Endodermal cell (in vitro differentiated cells): Measurements from ENCODE around the gene CEMP1. TPM values are rescaled to one million over a fixed set of nuclear protein-coding genes. Genes with fewer than 3 reads are reported as not detected.
A peak's percentile ranks its signal among the peaks of the same experiment; 100 is the strongest.

Source experiments
- DNase-seq: peaks from one replicate; pipeline ENCODE4 v3.0.0-alpha.2; 2017
- H3K27ac ChIP-seq: 2 replicates; pipeline ENCODE4 v1.5.1; 2013; ENCODE audit warnings: mild to moderate bottlenecking, low read depth, low read length, moderate library complexity
- H3K27me3 ChIP-seq: 2 replicates; pipeline ENCODE4 v1.6.1; 2013; ENCODE audit warnings: mild to moderate bottlenecking, low read length, moderate library complexity; ENCODE audit not compliant: insufficient read depth, control insufficient read depth, poor library complexity, severe bottlenecking
- H3K36me3 ChIP-seq: 2 replicates; pipeline ENCODE4 v1.7.0; 2013; ENCODE audit warnings: mild to moderate bottlenecking, low read length, moderate library complexity; ENCODE audit not compliant: control insufficient read depth, insufficient read depth
- H3K4me1 ChIP-seq: one replicate; pipeline ENCODE4 v1.7.0; 2013; ENCODE audit warnings: low read length; ENCODE audit not compliant: control insufficient read depth, insufficient read depth
- H3K4me3 ChIP-seq: 2 replicates; pipeline ENCODE4 v1.5.1; 2013; ENCODE audit warnings: mild to moderate bottlenecking, low read length, moderate library complexity
- H3K9ac ChIP-seq: 2 replicates; pipeline ENCODE4 v1.6.1; 2013; ENCODE audit warnings: mild to moderate bottlenecking, low read length, moderate library complexity; ENCODE audit not compliant: poor library complexity, severe bottlenecking; ENCODE audit errors: extremely low read depth
- H3K9me3 ChIP-seq: 2 replicates; pipeline ENCODE4 v1.6.1; 2013; ENCODE audit warnings: mild to moderate bottlenecking, low read length, moderate library complexity; ENCODE audit not compliant: control insufficient read depth
- H3K27ac Mint-ChIP-seq: 2 replicates; pipeline ENCODE4 v1.8.0; 2020; ENCODE audit warnings: mixed read lengths
- H3K27me3 Mint-ChIP-seq: 2 replicates; pipeline ENCODE4 v1.8.0; 2021; ENCODE audit warnings: mild to moderate bottlenecking, mixed read lengths; ENCODE audit not compliant: insufficient read depth
- H3K36me3 Mint-ChIP-seq: 2 replicates; pipeline ENCODE4 v1.8.0; 2020; ENCODE audit warnings: low read depth, mixed read lengths
- H3K4me1 Mint-ChIP-seq: 2 replicates; pipeline ENCODE4 v1.8.0; 2020; ENCODE audit warnings: mixed read lengths
- H3K4me3 Mint-ChIP-seq: 2 replicates; pipeline ENCODE4 v1.8.0; 2020; ENCODE audit warnings: mild to moderate bottlenecking, moderate library complexity, mixed read lengths
- H3K9me3 Mint-ChIP-seq: 2 replicates; pipeline ENCODE4 v1.8.0; 2020; ENCODE audit warnings: mild to moderate bottlenecking, mixed read lengths
- WGBS, 2 experiments: methylation state at CpG; one replicate each; pipeline versions ENCODE4 v1.1.5 to v1.1.7; 2013; ENCODE audit warnings: missing lambda C conversion rate in 2 of 2, mixed read lengths in 1 of 2; ENCODE audit not compliant: insufficient coverage in 1 of 2, insufficient read length in 1 of 2; 5-methylcytosine and 5-hydroxymethylcytosine counted together
- total RNA-seq, 2 donors: library from RNA; stranded (reverse); fragmentation: NEBNext Ultra II Directional in 1 of 2; extraction: Animal tissue kit (Norgen Biotek cat#: 25700) in 1 of 2; gene quantifications; 2 replicates in 1 of 2; 3 replicates in 1 of 2; pipeline ENCODE4 v1.2.1, GENCODE V29; 2021
- TF ChIP-seq, protein P1 (sequence below): fragments of 200-600 bp; sonication (generic); conservative IDR thresholded peaks from 2 replicates; pipeline ENCODE4 v1.5.0; 2021; ENCODE audit warnings: antibody characterized with exemption, mild to moderate bottlenecking

CEMP1 gene
- total RNA-seq, 2 donors from 2014 or later, result 0.24 TPM; not detected in 1

DNA sequence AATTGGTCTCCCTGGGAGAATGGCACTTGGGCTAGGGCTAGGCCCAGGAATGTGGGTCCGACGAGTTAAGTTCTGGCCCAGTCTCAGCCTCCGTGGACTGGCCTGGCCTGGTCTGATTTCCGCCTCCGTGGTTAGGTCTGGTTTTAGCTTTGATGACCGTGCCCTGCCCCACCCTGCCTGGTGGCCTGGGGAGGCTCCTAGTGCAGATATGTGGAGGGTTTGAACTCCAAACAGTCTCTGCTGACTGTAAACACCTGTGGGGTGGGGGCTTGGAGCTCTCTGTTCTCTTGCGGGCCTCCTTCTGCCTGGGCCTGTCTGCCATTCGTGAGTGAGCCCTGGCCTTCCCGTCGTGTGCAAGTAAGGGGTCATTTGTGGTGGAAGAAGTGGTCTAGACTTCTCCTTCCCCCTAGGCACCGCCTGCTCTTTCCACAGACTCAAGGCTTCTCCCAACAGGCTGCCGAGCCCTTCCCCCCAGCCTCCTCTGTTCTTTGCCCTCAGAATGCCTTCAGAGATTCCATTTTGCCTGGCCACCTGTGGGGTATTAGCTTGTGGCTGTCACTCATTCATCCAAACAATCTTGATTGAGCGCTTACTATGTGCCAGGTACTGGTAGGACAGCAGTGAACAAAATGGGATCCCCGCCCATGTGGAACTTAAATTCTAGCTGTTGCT lies 15.9 kb downstream of the CEMP1 start:
- Histone ChIP-seq H3K4me3 (peak overlapping the region; percentile 88), H3K27me3 (no peaks in the 10 kb centered on the region), H3K9ac (peak overlapping the region; percentile 92), H3K36me3 (peaks cover 24% of the 10 kb centered on the region), H3K4me1 (peaks cover 14% of the 10 kb centered on the region), H3K9me3 (no peaks in the 10 kb centered on the region), H3K27ac (no peak overlapping the region)
- TF ChIP-seq, protein P1, sequence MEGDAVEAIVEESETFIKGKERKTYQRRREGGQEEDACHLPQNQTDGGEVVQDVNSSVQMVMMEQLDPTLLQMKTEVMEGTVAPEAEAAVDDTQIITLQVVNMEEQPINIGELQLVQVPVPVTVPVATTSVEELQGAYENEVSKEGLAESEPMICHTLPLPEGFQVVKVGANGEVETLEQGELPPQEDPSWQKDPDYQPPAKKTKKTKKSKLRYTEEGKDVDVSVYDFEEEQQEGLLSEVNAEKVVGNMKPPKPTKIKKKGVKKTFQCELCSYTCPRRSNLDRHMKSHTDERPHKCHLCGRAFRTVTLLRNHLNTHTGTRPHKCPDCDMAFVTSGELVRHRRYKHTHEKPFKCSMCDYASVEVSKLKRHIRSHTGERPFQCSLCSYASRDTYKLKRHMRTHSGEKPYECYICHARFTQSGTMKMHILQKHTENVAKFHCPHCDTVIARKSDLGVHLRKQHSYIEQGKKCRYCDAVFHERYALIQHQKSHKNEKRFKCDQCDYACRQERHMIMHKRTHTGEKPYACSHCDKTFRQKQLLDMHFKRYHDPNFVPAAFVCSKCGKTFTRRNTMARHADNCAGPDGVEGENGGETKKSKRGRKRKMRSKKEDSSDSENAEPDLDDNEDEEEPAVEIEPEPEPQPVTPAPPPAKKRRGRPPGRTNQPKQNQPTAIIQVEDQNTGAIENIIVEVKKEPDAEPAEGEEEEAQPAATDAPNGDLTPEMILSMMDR, result no peak
- Mint-ChIP-seq H3K4me3 (peak overlapping the region; percentile 88), H3K27ac (peak overlapping the region; percentile 96), H3K36me3 (peaks cover 19% of the 10 kb centered on the region), H3K4me1 (peaks cover 46% of the 10 kb centered on the region), H3K9me3 (no peaks in the 10 kb centered on the region), H3K27me3 (no peaks in the 10 kb centered on the region)
- peak; percentile 54 for DNase-seq
- 70 to 75% methylated on average over 3 to 14 of the region's 14 CpGs for WGBS, 2 experiments

DNA sequence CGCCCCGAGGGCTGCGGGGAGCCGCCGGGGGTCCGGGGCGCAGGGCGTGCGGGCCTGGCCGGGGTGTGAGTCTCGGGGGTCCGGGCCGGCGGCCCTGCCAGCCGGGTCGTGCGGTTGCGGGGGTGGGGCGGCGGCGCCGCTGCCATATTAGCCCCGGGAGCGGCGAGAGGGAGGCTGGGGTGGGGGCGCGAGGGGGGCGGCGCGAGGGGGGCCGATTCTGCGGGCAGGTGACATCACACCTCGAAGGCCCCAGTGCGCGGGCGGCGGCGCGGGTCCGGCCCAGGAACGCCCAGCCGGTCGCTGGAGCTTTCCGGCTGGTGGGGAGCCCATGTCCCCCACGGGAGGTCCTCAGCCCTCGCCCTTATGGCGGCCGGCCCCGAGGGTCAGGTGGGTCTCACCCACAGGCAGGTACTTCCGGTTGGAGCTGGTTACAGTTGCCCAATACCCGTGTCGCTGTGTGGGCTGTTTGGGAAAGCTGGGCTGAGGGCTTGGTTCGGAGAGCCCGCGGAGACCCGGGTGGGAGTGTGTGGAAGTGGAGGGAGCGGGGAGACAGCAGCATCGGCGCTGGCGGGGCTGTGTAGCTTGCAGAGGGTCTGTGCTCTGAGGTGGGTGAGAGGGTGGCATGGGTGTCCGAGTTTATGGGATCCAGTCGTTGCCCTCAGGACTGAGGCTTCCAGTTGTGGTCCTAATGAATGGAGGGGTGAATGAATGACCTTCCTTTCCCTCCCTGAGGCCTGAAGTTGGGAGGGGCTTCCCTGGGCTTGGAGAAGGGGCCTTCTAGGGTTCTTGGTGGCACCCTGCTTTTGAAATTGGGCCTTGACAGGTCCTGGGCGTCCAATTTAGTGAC lies 16.7 kb downstream of the CEMP1 start:
- peaks cover 17% of the 10 kb centered on the region for H3K36me3 Mint-ChIP-seq
- peaks cover 46% of the 10 kb centered on the region for H3K4me1 Mint-ChIP-seq
- no peaks in the 10 kb centered on the region for H3K27me3 Mint-ChIP-seq
- Histone ChIP-seq H3K9me3 (no peaks in the 10 kb centered on the region), H3K4me1 (peaks cover 14% of the 10 kb centered on the region), H3K27me3 (no peaks in the 10 kb centered on the region), H3K4me3 (peak overlapping the region; percentile 88), H3K27ac (peak overlapping the region; percentile 97), H3K9ac (peak overlapping the region; percentile 92), H3K36me3 (peaks cover 24% of the 10 kb centered on the region)
- 3 to 6% methylated on average over 20 to 54 of the region's 63 CpGs for WGBS, 2 experiments
- no peaks in the 10 kb centered on the region for H3K9me3 Mint-ChIP-seq
- H3K27ac Mint-ChIP-seq, result peak overlapping the region; percentile 96
- peak; percentile 66 for DNase-seq
- H3K4me3 Mint-ChIP-seq, result peak overlapping the region; percentile 88
- TF ChIP-seq, protein P1, result no peak

DNA sequence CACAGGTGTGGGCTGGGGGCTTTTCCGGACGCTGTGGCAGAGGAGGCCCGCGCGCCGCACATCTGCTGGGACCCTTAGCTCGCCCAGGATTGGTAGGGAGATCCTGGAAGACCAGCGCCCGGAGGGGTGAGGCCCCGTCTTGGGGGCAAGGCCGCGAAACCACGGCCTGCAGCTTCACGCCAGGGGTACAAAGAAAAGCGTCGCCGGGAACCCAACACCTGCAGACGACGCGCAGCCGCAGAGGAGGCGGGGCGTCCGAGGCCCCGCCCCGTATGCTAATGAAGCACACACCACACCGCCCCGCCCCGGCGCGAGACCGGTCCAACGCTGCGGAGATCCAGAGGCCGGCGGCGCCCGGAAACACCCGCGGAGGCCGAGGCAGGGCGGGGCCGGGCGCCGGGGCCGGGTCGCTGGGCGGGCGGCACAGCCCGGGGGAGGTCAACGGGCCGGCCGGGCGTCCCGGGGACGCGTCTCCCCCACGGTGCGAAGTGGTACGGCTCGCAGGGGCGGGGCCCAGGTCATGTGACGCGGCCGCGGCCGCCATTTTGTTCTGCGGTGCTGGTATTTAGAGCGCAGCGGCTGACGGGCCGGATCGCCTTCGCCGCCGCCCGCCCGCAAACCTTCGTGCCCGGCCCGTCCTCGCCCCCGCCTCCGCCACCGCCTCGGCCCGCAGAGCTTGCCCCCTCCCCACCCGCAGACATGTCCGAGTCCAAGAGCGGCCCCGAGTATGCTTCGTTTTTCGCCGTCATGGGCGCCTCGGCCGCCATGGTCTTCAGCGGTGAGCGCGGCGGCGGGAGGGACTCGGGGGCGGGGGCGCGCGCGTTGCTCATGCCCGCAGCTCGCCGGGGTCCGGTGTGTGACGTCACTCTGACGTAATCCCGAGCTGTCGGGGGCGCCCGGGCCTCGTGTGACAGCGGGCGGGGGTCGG lies 17.5 kb downstream of the CEMP1 start, which contains the start of gene ATP6V0C:
Gene ATP6V0C, plus strand, starts transcription at position 548 of the 928 bp plus-strand sequence. Its CDS starts 152 bp downstream, at position 700.
- peak within 1 kb of the TSS; percentile 88 for H3K4me3 Mint-ChIP-seq
- Histone ChIP-seq H3K4me1 (peaks cover 14% of the 10 kb centered on the region), H3K9ac (peak within 1 kb of the TSS; percentile 92), H3K36me3 (peaks cover 16% of the 10 kb centered on the region), H3K9me3 (no peaks in the 10 kb centered on the region), H3K4me3 (peak within 1 kb of the TSS; percentile 88), H3K27ac (peak within 1 kb of the TSS; percentile 97), H3K27me3 (no peaks in the 10 kb centered on the region)
- peak; percentile 97 for DNase-seq
- H3K36me3 Mint-ChIP-seq, result peaks cover 17% of the 10 kb centered on the region
- H3K27ac Mint-ChIP-seq, result peak within 1 kb of the TSS; percentile 97
- TF ChIP-seq, protein P1, result no peak
- H3K9me3 Mint-ChIP-seq, result no peaks in the 10 kb centered on the region
- WGBS, 2 experiments, result 0% methylated on average over 59 to 122 of the region's 122 CpGs
- H3K27me3 Mint-ChIP-seq, result no peaks in the 10 kb centered on the region
- H3K4me1 Mint-ChIP-seq, result peaks cover 44% of the 10 kb centered on the region
